EL (cell line): ENCODE measurements around the gene CYP17A1.
A peak's percentile ranks its signal among the peaks of the same experiment; 100 is the strongest.
"Not testable (repeated sequence)": the region's sequence is repeated elsewhere in the genome, so short reads cannot be mapped to it uniquely, and the experiment has no call there.

Experiments
- DNase-seq: peaks from one replicate; pipeline ENCODE4 v3.0.0-alpha.2; 2016

CYP17A1 gene

DNA sequence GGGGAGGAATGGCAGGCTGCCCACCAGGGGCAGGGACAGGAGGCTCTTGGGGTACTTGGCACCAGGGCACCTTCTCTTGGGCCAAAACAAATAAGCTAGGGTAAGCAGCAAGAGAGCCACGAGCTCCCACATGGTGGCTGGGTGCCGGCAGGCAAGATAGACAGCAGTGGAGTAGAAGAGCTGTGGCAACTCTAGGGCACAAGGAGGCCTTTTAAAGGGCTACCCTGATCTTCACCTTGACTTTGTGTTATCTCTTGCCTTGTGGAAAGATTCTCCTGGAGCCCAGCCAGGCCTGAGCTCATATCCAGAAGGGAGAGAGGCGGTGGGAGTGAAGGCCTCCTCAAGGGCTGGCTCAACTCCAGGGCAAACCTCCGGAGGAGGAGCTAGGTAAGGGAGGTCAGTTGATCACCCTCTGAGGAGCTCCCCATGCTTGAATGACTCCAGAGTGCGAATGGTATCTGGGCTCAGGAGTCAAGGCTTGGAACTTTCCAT is at the start of gene CYP17A1:
TSS of gene CYP17A1 (minus strand) at position 184 of the 492 bp plus-strand sequence. CDS start at position 132, 52 bp downstream.
- no peak for DNase-seq

DNA sequence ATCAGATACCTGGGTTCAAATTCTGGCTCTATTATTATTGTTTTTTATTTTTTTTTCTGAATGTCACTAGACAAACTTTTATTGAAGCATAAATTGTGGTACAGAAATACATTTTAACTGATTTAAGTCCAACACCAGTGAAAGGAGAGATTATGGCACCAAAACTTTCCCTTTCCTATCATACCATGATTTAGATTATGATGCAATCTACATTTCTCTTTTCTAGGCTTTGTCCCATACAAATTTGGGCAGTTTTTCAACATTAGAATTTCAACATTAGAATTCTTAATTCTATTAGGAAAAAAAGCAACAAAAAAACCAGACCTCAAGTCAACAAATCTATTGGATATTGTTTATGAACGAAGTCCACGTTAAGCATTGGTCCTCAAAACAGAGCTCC is 43.0 kb upstream of the CYP17A1 start:
- no peak for DNase-seq

DNA sequence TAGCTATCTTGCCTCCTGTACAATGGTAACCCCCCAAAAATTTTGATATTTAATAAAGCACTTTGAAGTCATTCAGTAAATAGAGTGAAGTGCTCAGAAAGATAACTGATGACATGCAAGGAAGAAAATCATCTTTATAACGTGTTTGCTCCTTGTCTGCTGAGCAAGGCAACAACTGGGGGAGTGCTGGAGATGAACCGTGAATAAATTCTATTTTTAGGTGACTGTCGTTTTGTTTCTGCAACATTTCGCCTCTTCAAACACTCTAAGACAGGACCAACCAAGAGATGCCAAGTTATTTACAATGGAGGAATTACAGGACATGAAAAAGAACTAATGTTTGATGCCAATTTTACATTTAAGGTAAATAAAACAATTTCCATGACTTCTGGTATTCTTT is 41.4 kb upstream of the CYP17A1 start:
- DNase-seq: no peak

- DNase-seq: no peak
Observed at GRCh38 chr10:102876747-102877153, 39.5 kb upstream of the CYP17A1 start.

DNA sequence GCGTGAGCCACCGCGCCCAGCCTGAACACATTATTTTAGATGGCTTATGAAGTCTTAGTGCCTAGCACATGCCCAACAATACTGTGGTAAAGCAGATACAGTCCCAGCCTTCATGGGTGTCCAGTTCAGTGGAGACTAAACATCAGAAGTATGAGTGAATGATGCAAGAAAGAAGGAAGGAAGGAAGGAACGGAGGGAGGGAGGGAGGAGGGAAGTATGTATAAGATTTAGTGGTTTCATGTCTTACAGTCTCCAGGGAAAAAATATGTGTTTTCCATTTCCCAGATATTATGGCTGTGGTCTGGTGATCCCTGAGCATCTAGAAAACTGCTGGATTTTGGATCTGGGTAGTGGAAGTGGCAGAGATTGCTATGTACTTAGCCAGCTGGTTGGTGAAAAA is 35.0 kb upstream of the CYP17A1 start:
- DNase-seq: no peak

GRCh38 chr10:102870221-102870620 is 33.0 kb upstream of the CYP17A1 start:
- DNase-seq: no peak

- peak; percentile 49 for DNase-seq
Observed at GRCh38 chr10:102869258-102870198, 32.3 kb upstream of the CYP17A1 start, which contains the start of gene AS3MT. AS3MT (plus strand) TSS chr10:102869470; CDS start chr10:102869593, 123 bp downstream.

DNA sequence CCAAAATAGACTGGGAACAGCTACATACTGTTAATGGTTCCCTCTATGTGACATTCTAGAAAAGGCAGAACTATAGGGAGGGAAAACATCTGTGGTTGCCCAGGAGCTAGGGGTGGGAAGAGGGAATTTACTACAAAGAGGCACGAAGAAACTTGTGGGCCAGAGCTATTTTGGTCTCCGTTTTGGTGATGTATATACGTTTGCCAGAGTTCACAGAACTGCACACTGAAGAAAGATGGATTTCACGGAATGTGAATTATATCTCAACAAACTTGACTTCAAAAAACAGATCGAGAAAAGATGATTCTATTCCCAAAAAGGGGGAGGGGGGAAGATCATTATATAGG is 31.7 kb upstream of the CYP17A1 start:
- DNase-seq: no peak

DNA sequence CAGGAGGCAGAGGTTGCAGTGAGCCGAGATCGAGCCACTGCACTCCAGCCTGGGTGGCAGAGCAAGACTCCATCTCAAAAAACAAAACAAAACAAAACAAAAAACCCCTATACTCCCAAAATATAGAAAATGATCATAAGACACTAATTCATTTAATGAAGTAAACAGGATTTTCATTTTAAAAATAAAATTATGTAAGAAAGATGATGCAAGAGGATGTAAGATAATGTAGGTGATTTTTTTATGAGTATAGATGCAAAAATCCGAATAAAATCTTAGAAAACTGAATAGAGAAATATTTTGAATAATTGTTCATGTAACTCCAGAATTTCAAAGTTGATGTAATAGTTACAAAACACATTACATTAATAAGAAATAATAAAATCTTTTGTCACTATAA is 28.4 kb upstream of the CYP17A1 start:
- no peak for DNase-seq

DNA sequence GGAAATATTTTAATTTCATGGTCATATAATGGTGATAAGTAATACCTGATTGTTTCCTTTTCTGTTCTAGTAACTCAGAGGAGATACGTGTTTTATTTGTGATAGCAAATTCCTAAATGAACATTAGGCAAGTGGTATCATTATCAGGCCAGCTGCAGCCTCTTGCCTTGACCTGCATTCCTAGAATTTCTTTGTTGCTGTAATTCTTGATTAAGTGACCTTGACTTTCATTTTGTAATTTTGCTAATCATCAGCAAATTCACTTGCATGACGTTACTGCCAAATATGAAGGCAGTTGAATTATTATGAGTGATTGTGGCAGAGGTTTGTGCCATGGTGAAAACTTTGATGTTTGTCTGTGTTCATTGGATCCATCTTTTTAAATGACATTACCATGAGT is 26.4 kb upstream of the CYP17A1 start:
- peak; percentile 9 for DNase-seq

DNA sequence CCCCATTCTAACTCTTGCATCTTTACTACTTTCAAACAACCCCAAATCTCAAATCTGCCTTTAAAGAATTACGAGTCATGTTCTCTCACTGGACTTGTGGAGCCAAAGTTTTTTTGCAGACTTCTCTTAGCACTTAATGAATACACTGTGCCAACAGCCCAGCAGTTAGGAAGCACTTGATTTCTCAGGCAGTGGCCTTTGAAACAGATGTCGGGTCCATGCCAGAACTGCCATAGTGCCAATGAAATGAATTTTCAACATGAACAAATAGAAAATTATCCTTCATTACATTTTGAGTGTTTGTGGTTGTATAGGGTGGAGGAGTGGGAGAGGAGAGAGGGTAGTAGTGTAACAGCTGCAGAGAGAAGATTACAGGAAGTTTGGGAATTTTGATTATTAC is 22.7 kb upstream of the CYP17A1 start:
- no peak for DNase-seq

- DNase-seq: no peak
Observed at GRCh38 chr10:102856758-102857424, 19.7 kb upstream of the CYP17A1 start.

GRCh38 chr10:102855731-102856436 is 18.7 kb upstream of the CYP17A1 start:
- DNase-seq: peak; percentile 95

DNA sequence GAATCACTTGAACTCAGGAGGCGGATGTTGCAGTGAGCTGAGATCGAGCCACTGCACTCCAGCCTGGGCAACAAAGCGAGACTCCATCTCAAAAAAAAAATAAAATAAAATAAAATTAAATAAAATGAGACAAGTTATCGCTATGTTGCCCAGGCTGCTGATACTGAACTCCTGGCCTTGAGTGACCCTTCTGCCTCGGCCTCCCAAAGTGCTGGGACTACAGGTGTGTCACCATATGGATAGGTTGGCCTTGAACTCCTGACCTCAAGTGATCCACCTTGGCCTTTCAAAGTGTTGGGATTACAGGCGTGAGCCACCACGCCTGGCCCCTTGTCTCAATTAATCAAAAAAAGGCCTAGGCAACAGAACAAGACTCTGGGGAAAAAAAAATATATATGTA is 16.0 kb upstream of the CYP17A1 start:
- DNase-seq: not testable (repeated sequence)

- DNase-seq: no peak
Observed at GRCh38 chr10:102850025-102850518, 12.9 kb upstream of the CYP17A1 start.

GRCh38 chr10:102845352-102845902 is 8.2 kb upstream of the CYP17A1 start:
- no peak for DNase-seq

GRCh38 chr10:102844190-102844776 is 7.1 kb upstream of the CYP17A1 start:
- not testable (repeated sequence) for DNase-seq

GRCh38 chr10:102843139-102843538 is 5.9 kb upstream of the CYP17A1 start:
- DNase-seq: not testable (repeated sequence)

- DNase-seq: no peak
Observed at GRCh38 chr10:102841827-102842345, 4.7 kb upstream of the CYP17A1 start.

DNA sequence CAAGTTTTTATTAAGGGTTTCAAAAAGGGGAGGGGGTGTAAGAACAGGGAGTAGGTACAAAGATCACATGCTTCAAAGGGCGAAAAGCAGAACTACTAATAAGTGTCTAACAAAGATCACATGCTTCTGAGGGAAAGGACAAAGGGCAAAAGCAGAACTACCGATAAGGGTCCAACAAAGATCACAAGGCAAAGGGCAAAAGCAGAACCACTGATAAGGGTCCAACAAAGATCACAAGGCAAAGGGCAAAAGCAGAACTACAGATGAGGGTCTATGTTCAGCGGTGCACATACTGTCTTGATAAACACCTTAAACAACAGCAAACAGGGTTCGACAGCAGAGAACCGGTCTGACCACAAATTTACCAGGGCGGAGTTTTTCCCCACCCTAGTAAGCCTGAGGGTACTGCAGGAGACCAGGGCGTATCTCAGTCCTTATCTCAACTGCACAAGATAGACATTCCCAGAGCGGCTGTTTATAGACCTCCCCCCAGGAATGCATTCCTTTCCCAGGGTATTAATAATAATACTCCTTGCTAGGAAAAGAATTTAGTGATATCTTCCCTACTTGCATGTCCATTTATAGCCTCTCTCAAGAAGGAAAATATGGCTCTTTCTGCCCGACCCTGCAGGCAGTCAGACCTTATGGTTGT is 1.2 kb upstream of the CYP17A1 start:
- not testable (repeated sequence) for DNase-seq

GRCh38 chr10:102835007-102835482 is 2.2 kb downstream of the CYP17A1 start:
- DNase-seq: peak; percentile 75
